ENCODE results near the gene ZNF782.
"Not testable (repeated sequence)": the region's sequence is repeated elsewhere in the genome, so short reads cannot be mapped to it uniquely, and the experiment has no call there.

ZNF782 gene

DNA sequence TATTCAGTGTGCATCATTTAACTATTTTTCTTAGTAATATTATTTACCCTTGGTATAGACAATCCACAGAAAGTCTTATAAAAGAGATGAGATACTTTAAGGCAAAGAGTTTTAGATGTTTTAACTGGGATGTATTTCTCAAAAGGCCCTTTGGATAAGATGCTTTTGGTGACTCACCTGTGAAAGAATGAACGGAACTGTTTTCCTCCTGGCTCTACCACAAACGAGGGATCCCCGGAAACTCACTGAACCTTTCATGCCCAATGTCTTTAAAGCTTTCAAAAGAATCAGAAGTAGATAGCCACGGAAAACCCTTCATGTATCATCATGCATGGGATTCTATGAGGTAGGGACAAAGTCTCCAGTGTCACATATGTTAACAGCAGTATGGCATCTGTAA lies 1.6 kb downstream of the ZNF782 start:
- no peak for DNase-seq

DNA sequence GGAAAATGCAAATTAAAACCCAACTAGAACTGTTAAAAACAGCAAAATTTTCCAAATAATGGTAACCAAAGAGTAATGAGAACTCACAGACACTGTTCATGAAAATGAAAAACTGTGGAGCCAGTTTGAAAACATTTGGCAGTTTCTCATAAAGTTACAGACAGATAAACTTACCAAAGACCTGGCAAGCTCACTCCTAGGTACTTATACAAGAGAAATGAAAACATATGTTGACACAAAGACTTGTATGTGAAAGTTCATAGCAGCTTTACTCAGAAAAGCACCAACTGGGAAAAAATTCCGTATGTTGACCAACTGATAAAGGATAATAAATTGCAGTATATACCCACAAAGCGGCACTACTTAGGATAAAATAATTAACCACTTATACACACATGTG lies 10.3 kb downstream of the ZNF782 start:
- no peak for DNase-seq

DNA sequence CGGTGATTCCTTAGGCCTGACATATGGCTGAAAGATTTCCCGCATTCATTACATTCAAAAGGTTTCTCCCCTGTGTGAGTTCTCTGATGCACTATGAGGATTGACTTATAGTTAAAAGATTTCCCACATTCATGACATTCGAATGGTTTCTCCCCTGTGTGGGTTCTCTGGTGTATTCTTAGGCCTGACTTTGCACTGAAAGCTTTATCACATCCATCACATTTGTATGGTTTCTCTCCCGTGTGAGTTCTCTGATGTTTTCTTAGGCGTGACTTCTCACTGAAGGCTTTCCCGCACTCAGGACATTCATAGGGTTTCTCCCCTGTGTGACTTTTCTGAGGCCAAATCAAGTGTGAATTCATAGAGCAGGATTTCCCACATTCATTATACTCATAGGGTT lies 35.8 kb downstream of the ZNF782 start:
- no peak for DNase-seq

DNA sequence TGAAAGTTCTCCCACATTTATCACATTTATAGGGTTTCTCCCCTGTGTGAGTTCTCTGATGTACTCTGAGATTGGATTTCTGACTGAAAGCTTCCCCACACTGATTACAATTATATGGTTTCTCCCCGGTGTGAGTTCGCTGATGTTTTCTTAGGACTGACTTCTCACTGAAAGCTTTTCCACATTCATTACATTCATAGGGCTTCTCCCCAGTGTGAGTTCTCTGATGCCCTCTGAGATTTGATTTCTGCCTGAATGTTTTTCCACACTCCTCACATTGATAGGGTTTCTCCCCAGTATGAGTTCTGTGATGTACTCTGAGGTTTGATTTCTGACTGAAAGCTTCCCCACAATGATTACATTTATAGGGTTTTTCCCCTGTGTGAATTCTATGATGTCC lies 36.3 kb downstream of the ZNF782 start:
- DNase-seq: no peak

DNA sequence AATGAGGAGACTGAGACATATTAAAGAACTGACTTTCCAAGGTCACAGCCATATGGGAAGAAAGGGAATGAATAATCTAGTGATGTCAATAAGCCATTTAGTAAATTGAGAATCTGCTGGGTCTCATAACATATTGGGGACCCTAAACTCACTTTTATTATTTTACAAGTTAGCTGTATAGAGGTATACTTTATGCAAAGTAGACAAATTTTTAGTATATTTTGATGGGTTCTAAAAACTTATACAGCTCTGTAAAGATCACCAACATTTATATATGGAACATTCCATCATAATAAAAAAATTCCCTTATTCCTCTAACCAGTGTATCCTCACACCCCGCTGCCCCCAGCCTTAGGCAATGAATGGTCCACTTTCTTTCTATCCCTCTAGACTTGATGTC lies 40.7 kb downstream of the ZNF782 start:
- no peak for DNase-seq

DNA sequence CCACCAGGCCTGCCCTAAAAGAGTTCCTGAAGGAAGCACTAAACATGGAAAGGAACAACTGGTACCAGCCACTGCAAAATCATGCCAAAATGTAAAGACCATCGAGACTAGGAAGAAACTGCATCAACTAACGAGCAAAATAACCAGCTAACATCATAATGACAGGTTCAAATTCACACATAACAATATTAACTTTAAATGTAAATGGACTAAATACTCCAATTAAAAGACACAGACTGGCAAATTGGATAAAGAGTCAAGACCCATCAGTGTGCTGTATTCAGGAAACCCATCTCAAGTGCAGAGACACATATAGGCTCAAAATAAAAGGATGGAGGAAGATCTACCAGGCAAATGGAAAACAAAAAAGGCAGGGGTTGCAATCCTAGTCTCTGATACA lies 55.4 kb downstream of the ZNF782 start:
- not testable (repeated sequence) for DNase-seq

DNA sequence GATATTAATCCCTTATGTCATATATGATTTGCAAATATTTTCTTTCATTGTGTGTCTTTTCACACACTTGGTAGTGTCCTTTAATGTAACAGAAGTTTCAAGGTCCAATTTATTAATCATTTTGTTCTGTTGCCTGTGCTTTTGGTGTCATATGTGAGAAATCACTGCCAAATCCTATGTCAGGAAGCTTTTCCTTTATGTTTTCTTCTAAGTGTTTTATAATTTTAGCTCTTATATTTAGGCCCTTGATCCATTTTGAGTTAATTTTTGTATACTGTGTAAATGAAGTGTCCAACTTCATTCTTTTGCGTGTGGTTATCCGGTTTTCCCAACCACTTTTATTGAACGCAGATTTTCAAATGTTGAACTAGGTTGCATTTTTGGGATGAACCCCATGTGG lies 70.3 kb downstream of the ZNF782 start:
- no peak for DNase-seq

DNA sequence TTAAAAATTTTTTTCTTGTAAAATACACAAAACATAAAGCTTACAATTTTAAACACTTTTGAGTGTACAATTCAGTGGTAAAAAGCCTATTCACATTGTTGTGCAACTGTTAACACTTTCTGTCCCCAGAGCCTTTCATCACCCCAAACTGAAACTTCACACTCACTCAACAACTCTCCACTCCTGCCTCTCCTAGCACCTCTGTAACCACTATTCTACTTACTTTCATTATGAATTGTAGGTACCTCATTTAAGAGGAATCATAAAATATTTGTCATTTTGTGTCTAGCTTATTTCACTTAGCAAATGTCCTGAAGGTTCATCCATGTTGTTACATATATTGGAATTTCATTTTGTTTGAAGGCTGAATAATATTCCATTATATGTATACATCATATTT lies 72.1 kb downstream of the ZNF782 start:
- DNase-seq: no peak

DNA sequence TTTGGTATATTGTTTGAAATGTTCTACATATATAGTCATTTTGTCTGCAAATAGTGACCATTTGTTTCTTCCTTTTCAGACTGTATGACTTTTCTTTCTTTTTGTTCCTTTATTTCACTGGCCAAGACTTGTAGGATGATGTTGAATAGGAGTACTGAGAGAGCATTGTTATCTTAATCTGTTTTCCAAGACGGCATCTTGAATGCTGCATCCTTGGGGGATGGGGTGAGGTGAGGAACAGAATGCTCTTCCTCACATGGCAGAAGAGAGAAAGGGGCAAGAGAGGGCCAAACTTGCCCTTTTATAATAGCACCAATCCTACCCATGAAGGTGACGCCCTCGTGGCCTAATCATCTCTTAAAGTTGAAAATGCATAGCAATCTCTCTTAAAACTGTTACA lies 72.8 kb downstream of the ZNF782 start:
- no peak for DNase-seq

DNA sequence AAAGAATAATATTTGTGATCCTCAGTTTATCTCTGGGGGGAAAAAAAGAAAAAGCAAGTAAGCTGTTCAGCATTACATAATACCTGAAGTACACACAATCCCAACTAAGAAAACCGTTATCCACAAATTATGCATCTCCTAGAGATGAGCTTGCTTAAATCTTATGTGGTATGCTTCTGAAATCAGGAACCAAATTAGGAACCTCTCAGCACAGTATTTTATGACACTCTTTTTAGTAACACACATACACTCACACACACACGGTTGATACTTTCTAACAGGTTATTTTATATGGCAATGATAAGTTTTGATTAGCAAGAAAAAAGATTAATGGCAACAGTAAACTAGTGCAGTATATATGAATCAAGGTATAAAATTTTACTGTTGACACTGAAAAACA lies 75.2 kb downstream of the ZNF782 start:
- DNase-seq: no peak

DNA sequence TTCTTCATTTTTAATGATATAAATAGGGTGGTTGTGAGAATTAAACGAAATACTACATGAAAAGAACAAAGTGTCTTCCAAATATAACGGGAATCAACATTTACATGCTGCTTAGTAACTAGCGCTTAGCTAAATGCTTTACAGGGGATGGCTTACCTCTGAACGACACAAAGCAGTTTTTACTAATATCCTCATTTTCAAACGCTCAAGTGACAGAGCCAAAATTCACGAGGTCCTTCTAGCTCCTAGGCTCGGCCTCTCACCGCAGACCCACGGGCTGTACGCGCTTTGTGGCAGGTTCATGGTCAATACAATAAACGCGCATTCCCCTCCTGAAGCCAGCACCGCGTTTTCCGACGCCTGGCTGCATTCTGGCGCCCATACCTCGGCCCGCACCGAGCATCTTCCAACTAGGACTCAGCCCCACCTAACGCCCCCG lies 76.9 kb downstream of the ZNF782 start:
- no peak for DNase-seq

DNA sequence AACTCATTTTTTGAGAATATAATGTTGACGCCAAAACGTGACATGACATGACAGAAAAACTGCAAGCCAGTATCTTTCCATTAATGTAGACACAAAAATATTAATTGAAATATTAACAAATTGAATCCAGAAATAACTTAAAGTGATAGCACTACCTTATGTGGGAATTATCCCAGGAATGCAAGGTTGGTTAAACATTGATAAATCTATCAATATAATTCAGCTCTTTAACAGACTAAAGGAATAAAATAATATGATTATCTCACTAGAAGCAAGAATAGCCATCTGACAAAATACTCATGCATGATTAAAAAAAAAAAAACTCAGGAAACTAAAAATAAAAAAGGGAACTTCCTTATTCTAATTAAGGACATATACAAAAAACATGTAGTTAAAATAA lies 83.2 kb downstream of the ZNF782 start:
- DNase-seq: no peak

DNA sequence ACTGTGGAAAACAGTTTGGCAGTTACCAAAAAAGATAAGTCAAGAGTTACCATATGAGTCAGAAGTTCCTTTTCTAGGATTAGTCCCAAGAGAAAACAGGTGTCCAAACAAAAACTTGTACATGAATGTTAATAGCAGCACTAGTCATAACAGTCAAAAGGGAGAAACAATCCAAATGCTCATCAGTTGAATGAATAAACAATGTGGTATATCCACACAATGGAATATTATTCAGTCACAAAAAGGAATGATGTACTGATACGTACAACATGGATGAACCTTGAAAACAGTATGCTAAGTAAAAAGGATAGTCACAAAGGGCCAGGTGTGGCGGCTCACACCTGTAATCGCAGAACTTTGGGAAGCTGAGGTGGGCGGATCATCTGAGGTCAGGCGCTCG lies 84.3 kb downstream of the ZNF782 start:
- DNase-seq: no peak

Data from SIG-M5 (cell line).